ENCODE data around the gene BRI3.

BRI3 gene

DNA sequence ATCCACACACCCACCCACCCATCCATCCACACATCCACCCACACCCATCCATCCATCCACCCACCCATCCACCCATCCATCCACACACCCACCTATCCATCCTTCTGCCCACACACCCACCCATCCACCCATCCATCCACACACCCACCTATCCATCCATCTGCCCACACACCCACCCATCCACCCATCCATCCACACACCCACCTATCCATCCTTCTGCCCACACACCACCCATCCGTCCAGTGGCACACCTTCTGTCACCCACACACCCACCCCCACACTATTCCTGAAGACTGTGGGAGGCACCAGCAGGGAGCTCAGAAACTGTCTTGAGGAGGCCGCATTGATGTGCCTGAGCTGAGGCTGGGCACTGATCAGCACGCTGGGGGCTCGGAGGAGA, 38.6 kb upstream of the BRI3 start:
- in situ Hi-C loops (cut with HindIII; ENCODE audit: low sequenced_read_pairs) = no loop called here
- DNase-seq (ENCODE audit: low read depth, low spot score) = no peak
- TF ChIP-seq, protein P1, sequence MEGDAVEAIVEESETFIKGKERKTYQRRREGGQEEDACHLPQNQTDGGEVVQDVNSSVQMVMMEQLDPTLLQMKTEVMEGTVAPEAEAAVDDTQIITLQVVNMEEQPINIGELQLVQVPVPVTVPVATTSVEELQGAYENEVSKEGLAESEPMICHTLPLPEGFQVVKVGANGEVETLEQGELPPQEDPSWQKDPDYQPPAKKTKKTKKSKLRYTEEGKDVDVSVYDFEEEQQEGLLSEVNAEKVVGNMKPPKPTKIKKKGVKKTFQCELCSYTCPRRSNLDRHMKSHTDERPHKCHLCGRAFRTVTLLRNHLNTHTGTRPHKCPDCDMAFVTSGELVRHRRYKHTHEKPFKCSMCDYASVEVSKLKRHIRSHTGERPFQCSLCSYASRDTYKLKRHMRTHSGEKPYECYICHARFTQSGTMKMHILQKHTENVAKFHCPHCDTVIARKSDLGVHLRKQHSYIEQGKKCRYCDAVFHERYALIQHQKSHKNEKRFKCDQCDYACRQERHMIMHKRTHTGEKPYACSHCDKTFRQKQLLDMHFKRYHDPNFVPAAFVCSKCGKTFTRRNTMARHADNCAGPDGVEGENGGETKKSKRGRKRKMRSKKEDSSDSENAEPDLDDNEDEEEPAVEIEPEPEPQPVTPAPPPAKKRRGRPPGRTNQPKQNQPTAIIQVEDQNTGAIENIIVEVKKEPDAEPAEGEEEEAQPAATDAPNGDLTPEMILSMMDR (IDR thresholded peaks at IDR 0.05; ENCODE audit: low read depth, low read length) = no peak

DNA sequence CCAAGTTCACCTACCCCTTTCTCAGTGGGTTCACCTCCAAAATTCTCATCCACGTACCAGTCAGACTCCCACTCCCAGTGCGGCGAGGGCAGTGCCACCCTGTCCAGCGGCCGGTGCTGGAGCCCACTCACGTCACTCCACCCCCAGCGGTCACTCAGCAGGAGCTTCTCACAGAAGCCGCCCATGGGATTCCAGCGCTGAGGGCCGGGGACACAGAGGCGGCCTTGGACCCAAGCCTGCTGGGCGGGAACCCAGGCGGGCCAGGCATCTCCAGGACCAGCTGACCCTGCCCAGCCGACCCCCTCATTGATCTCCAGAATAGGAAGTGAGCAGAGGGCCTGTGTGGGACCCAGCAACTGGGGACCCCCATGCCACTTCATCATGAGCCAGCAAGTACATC, 36.6 kb upstream of the BRI3 start:
- no peak overlapping the region for H3K4me3 ChIP-seq (ENCODE audit: low read depth, low read length)
- TF ChIP-seq, protein P1 (IDR thresholded peaks at IDR 0.05; ENCODE audit: low read depth, low read length) = no peak
- in situ Hi-C loops (cut with HindIII; ENCODE audit: low sequenced_read_pairs) = no loop called here
- DNase-seq (ENCODE audit: low read depth, low spot score) = no peak

More for the DNA sequence above, 38.6 kb upstream of the BRI3 start:
- no peak overlapping the region for H3K4me3 ChIP-seq (ENCODE audit: low read depth, low read length)

DNA sequence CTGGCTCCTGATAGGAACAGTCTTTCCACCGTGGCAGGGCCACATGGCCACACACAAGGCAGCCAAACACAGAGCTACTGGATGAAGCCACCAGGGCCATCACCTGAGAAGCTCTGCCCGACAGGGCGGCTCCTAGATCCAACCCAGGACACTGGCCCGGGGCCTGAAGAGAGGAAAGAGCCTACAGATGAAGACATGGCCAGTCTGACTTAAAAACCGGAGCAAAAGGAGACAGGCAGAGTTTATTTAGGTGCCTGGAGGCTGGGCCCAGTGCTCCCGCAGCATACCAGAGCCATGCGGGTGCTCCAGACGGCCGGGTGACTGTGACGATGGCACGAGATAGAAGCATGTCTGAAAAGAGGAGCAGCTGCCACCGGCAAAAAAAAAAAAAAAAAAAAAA, 33.3 kb upstream of the BRI3 start:
- no peak overlapping the region for H3K4me3 ChIP-seq (ENCODE audit: low read depth, low read length)
- DNase-seq (ENCODE audit: low read depth, low spot score) = no peak
- TF ChIP-seq, protein P1 (IDR thresholded peaks at IDR 0.05; ENCODE audit: low read depth, low read length) = no peak
- in situ Hi-C loops (cut with HindIII; ENCODE audit: low sequenced_read_pairs) = no loop called here

DNA sequence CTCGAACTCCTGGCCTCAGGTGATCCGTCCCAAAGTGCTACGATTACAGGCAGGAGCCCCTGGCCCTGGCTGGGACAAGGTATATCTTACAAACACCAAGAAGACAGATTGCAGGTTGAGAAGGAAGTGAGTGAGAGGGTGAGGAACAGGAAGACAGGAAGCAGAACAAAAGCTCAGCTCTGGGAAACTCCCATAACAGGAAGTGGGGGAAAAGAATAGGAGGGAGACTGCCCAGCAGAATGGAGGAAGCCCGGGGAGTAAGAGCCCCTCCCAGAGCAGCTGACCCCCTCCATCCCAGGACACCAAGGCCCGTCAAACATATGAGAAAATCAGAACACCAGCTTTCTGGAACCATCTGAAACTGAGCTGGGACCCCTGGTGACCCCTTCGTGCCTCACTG, 32.4 kb upstream of the BRI3 start:
- DNase-seq (ENCODE audit: low read depth, low spot score) = no peak
- TF ChIP-seq, protein P1 (IDR thresholded peaks at IDR 0.05; ENCODE audit: low read depth, low read length) = no peak
- H3K4me3 ChIP-seq (ENCODE audit: low read depth, low read length) = no peak overlapping the region
- in situ Hi-C loops (cut with HindIII; ENCODE audit: low sequenced_read_pairs) = no loop called here

DNA sequence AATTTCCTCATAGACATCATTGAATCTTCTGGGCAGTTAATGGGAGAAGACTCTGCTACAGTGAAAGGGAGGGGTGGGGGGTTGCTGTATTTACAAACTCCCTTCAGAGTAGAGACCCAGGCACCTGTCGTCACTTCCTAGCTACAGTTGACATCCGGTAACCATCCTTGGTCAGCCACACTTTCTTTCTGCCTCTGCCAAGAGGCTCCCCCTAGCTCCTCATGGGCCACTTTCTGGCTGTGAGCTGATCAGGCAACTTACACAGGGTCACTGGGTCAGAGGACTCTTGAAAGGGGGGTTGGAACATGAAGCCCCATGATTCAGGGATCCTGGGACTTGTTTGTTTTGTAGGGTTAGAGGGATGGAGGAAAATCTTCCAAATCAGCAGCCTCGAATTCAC, 30.7 kb upstream of the BRI3 start:
- in situ Hi-C loops (cut with HindIII; ENCODE audit: low sequenced_read_pairs) = no loop called here
- H3K4me3 ChIP-seq (ENCODE audit: low read depth, low read length) = no peak overlapping the region
- DNase-seq (ENCODE audit: low read depth, low spot score) = no peak
- TF ChIP-seq, protein P1 (IDR thresholded peaks at IDR 0.05; ENCODE audit: low read depth, low read length) = no peak

DNA sequence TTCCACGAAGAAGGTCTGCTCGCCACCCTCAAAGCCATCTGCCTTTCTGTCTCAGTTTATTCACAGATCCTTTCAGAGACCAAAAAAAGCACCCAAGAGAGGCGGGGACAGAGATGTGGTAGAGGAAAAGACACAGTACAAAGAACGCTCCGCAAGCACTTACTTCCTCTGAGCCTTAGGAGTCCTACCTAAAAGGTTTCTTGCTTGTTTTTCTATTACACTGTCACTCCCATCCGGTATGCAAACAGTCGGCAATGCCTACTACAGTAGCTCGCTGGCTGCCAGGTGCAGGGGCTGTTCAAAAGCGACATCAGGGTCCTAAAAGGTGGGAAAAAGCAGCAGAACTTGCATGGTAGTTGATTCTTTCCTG, 30.3 kb upstream of the BRI3 start:
- TF ChIP-seq, protein P1 (IDR thresholded peaks at IDR 0.05; ENCODE audit: low read depth, low read length) = no peak
- in situ Hi-C loops (cut with HindIII; ENCODE audit: low sequenced_read_pairs) = no loop called here

More for the DNA sequence above, 30.3 kb upstream of the BRI3 start:
- no peak for DNase-seq (ENCODE audit: low read depth, low spot score)
- H3K4me3 ChIP-seq (ENCODE audit: low read depth, low read length) = peak overlapping the region; percentile 88

Measured in astrocyte of the spinal cord (primary cell).